Activated T-helper 1 cell treated with anti-CD3 and anti-CD28 coated beads, Interleukin-2, amount 50 U/mL, for 16 hours (primary cell): Measurements from ENCODE around the gene CDK9.

ENCODE experiments used
- DNase-seq, 2 donors: peaks; one replicate each; pipeline ENCODE4 v3.0.0-alpha.2; 2020; ENCODE audit warnings: low read depth in 1 of 2, low spot score in 1 of 2

CDK9 gene

GRCh38 chr9:127801955-127802575 is 16.2 kb downstream of the CDK9 start:
- no peak for DNase-seq

- peak; percentile 58 to 73 for DNase-seq
These were observed 17.0 kb downstream of the CDK9 start, which contains the start of gene FPGS for GRCh38 chr9:127802576-127803443. FPGS (plus strand) TSS chr9:127802882; CDS start chr9:127802925, 43 bp downstream.

- DNase-seq = no peak
These were observed 17.9 kb downstream of the CDK9 start for GRCh38 chr9:127803507-127804352.

- no peak for DNase-seq
These were observed 19.8 kb downstream of the CDK9 start for GRCh38 chr9:127805620-127806019.

- no peak for DNase-seq
These were observed 21.0 kb downstream of the CDK9 start for GRCh38 chr9:127806871-127807270.

GRCh38 chr9:127808347-127809001 is 22.6 kb downstream of the CDK9 start:
- no peak for DNase-seq

- DNase-seq = no peak
These were observed 23.2 kb downstream of the CDK9 start for GRCh38 chr9:127809002-127809539.

- DNase-seq = no peak
These were observed 23.9 kb downstream of the CDK9 start for GRCh38 chr9:127809540-127810377.

GRCh38 chr9:127810378-127811187 is 24.7 kb downstream of the CDK9 start:
- DNase-seq = no peak

GRCh38 chr9:127812011-127812410 is 26.2 kb downstream of the CDK9 start:
- no peak for DNase-seq

- DNase-seq = no peak
These were observed 27.3 kb downstream of the CDK9 start for GRCh38 chr9:127812936-127813675.

- no peak for DNase-seq
These were observed 27.9 kb downstream of the CDK9 start for GRCh38 chr9:127813686-127814226.

- DNase-seq = no peak
These were observed 29.0 kb downstream of the CDK9 start for GRCh38 chr9:127814619-127815511.

- DNase-seq = no peak
These were observed 29.9 kb downstream of the CDK9 start for GRCh38 chr9:127815512-127816361.

GRCh38 chr9:127816362-127816725 is 30.5 kb downstream of the CDK9 start:
- DNase-seq = no peak

- DNase-seq = no peak
These were observed 30.9 kb downstream of the CDK9 start for GRCh38 chr9:127816728-127817127.
